DMS153 (cell line): ENCODE measurements around the gene FEM1B.

Source experiments
- DNase-seq: peaks from one replicate; lab custom pipeline; 2025; lab: John Stamatoyannopoulos, UW

Gene FEM1B

GRCh38 chr15:68285259-68285980 lies 7.9 kb downstream of the FEM1B start:
- DNase-seq: no peak

- no peak for DNase-seq
Observed at GRCh38 chr15:68286256-68286655, 8.7 kb downstream of the FEM1B start.

DNA sequence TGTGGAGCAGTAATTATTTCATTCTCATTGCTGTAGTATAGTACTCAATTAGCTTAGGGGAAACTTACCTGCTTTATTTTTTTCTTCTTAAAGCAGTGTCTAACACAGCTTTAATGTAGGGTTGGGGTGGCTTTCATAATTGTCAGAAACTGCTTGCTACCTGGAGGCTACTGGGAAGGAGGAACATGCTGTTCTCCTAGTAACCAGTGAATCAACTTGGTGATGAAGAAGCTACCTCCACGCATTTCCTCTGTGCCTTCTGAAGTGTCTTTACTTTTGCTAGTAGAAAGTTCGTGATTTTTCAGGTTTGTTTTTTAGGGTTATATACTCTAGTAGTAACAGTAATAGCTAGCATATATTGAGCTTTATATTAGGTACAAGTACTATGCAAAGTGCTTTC lies 11.5 kb downstream of the FEM1B start:
- DNase-seq: no peak

- no peak for DNase-seq
Observed at GRCh38 chr15:68289621-68290352, 12.2 kb downstream of the FEM1B start.

DNA sequence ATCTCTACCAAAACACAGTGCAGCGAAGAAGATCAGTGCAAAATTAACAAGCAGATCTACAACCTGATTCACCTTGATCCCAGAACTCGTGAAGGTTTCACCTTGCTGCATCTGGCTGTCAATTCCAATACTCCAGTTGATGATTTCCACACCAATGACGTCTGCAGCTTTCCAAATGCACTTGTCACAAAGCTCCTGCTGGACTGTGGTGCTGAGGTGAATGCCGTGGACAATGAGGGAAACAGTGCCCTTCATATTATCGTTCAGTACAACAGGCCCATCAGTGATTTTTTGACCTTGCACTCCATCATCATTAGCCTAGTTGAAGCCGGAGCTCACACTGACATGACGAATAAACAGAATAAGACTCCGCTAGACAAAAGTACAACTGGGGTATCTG lies 13.2 kb downstream of the FEM1B start:
- DNase-seq: no peak

DNA sequence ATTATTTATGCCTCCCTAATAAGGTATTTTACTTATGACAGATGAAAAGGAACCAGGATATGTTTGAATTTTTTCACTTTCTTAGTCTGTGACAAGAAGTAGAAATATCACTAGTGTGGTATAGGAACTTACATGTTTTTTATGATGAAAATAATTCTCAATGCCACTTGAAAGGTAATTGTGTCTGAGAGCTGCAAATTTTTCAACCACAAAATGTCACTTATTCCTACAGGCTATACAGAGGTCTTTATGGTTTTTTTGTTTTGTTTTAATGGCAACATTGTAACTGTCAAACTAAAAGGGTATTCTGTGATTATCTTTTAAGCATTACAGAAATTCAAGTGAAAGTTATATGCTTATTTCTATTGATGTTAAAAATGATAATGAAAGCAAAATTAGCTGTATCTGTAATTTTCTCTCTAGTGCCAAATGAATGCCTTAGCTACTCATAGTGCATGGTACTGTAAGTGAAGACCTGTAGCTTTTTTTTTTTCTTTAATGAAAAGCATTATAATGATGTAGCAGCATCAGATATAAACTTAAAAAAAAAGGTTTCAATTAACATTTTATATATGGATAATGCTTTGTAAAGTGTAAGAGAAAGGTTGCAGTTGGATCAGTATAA lies 14.7 kb downstream of the FEM1B start:
- DNase-seq: no peak

- DNase-seq: no peak
Observed at GRCh38 chr15:68292967-68293366, 15.4 kb downstream of the FEM1B start.

DNA sequence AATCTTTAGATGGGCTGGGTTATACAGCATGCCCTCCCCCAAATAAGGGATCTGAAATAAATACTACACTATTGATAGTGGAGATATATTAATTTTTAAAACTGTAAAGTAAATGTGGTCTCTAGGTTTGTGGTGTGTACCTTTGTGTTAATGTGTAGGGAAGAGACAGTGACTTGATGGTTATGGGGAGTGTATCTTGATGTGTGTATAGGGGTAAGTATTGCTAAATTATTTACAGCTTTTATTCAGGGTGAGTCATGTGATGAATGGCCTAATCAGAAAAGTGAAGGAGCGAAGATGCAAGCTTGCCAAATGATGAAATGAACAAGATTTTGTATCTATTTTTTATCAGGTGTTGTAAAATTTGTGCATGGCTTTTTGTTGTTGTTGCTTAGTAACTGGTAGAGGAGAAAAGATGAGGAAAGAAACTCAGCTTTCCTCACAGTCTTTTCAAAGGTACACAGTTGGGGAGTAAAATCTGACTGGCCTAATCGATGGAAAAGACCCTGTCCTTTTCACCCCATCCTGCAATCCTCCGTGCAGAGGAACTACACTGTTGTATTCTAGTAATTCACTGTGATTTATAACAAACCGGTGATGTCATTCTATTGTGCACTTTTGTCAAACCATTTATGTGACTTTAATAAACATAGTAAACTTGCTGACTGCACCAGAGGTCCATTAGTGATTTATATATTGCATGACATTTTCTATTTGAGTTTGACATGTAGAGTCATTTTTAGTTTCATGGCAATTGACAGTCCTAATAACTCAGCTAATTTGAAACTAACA lies 17.7 kb downstream of the FEM1B start:
- no peak for DNase-seq

- no peak for DNase-seq
Observed at GRCh38 chr15:68298336-68298735, 20.8 kb downstream of the FEM1B start.

- no peak for DNase-seq
Observed at GRCh38 chr15:68298882-68299381, 21.4 kb downstream of the FEM1B start.

DNA sequence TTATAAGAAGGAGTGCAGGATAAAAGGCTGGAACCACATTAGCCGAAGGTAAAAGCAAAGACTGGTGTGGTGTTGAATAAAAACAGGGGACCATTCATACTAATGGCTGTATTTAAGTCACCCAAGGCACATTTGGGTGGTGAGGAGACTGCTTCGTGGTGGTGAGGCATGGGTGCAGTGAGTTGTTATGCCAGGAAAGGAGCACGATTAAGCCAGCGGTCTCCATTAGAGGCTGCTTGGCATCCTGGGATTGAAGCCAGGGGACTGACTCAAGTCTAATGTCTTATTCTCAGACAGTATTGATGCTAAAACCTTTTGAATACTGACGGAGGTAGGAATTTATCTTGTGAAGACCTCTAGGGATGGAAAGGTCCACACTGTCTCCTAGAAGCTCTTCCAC lies 21.9 kb downstream of the FEM1B start:
- DNase-seq: no peak

DNA sequence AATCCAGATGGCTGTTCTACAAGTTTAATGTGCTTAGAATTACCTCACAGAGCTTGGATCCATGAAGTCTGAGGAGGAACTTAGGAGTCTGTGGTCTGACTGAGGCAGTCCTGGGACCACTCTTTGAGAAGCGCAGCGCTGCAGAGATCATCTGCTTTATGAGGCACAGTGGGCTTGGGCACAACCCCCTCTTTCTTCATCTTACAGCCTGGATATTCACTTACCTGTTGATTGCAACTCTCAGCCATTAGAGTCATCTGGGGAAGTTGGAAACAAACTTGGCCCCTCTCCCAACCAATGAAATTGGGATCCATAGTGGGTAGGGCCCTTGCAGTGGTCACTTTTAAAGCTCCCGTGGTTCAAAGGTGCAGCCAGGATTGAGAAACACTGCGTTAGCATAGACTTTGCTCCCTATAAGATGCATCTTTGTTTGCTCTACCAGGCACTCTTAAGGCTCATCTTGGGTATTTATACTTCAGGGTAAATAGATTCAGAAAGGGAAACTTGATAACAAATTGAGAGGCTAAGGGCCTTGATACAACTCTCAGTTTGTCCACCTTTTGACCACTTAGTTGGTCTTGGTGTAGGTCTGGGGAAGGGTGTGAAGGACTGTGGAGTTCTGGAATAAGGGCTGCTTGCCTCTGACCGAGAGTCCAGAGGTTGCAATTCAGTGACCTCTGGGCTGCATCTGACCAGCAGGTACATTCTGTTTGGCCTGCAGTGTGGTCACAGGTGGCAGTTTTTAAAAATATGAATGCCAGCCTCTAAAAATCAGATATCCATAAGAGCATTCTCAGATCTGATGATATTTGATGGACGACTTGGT lies 22.8 kb downstream of the FEM1B start:
- DNase-seq: no peak

DNA sequence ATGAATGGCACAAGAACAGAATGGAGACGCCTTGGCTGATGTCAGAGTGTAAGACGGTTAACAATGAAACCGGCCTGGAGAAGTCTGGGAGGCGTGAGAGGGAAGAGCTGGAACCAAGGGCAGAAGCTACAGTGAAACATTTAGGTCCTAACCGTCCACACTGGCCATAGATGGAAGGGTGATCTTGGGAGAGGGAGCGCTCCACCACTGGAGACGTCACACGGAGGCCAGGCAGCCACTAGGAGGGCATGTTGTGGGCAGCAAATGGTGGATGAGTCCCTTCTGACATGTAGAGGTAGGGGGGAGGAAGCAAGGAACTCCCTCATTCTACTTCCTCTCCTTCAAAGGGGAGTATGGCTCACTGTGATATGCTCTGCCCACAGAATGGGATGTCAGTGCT lies 23.8 kb downstream of the FEM1B start:
- no peak for DNase-seq

DNA sequence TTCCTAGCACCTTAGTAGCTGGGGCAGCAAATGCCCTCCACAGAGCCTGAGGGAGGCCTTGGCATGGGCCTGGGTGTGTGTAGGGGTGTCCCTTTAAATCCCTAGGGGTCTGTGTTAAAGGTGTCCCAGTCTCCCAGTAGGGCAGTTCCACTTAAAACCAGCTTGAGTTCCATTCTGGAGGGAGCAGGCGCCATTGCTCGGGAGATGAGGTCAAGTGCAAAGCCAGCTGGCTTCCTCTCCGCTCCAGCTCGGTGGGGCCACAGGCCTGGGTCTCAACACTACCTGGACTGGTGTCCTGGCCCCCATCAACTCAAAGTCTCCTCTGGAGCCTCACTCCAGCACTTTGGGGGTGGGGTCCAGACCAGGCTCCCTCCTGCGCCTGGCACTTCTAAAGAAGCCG lies 25.2 kb downstream of the FEM1B start:
- DNase-seq: no peak

- no peak for DNase-seq
Observed at GRCh38 chr15:68303134-68303533, 25.6 kb downstream of the FEM1B start.

- no peak for DNase-seq
Observed at GRCh38 chr15:68303560-68304436, 26.3 kb downstream of the FEM1B start.

DNA sequence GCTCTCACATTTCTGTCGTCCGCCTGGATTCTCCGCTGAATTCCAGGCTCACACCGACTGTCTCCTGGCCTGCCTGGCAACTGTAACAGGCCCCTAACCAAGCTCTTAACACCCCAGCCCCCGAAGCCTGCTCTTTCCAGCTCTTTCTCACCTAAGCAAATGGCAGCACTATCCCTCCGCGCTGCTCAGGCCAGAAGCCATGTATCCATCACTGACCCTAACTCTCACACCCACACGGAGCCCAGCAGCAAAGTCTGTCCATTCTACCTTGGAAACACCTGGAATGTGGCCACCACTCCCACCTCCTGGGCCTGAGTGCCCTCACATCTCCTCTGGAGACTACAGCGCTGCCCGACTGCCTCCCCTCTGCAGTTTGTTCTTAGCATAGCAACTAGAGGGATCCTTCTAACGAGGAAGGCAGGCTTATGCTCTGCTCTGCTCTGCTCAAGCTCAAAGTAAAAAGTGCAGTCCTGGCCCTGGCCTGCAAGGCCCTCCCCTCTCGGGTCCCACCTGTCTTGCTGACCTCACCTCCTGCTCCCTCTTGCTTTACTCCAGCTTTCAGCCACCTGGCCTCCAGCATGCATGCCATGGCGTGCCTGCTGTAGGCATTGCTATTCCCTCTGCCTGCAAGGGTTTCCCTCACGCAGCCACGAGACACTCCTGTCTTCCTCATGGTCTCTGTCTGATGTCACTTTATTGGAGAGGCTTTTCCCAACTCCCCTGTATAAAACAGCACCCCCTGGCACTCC lies 27.2 kb downstream of the FEM1B start:
- no peak for DNase-seq

DNA sequence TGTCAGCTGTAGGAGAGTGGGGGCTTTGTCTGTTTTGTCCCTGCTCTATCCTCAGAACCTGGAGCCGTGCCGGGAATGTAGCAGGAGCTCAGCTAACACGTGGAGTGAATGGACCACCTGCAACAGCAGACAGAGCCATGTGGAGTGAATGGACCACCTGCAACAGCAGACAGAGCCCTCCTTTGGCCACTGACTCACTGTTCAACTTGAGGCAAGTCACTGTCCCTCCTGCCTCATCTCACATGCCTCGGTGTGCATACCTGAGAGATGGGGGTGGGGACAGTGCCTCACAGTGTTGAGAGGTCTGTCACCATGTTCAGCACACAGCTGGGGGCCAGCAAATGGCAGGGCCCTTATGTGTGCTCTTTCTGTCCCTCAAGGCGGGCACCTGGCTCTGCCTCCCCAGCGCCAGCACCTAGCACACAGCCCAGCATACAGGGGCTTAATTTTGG lies 27.9 kb downstream of the FEM1B start:
- no peak for DNase-seq

- DNase-seq: no peak
Observed at GRCh38 chr15:68307131-68307928, 29.8 kb downstream of the FEM1B start.
